Immature natural killer cell (primary cell): ENCODE data around the gene CFL1. TPM values are rescaled to one million over a fixed set of nuclear protein-coding genes. Genes with fewer than 3 reads are reported as not detected.

Source experiments
- DNase-seq, 3 donors: peaks; one replicate each; pipeline ENCODE4 v3.0.0; 2022; ENCODE audit warnings: mixed read lengths in 1 of 3
- H3K27ac Mint-ChIP-seq, 6 donors: one replicate each; pipeline ENCODE4 v1.8.0; 2020; ENCODE audit warnings: mixed read lengths in 6 of 6, mild to moderate bottlenecking in 5 of 6, inconsistent platforms in 4 of 6, moderate library complexity in 3 of 6
- H3K27me3 Mint-ChIP-seq, 3 donors: one replicate each; pipeline ENCODE4 v1.8.0; 2020 to 2021; ENCODE audit warnings: low read depth in 3 of 3, mild to moderate bottlenecking in 3 of 3, mixed read lengths in 3 of 3, moderate library complexity in 3 of 3, inconsistent platforms in 1 of 3
- H3K36me3 Mint-ChIP-seq, 3 donors: one replicate each; pipeline ENCODE4 v1.8.0; 2020; ENCODE audit warnings: mixed read lengths in 3 of 3, inconsistent platforms in 2 of 3, mild to moderate bottlenecking in 2 of 3
- H3K4me1 Mint-ChIP-seq, 2 donors: one replicate each; pipeline ENCODE4 v1.8.0; 2020; ENCODE audit warnings: inconsistent platforms in 2 of 2, mild to moderate bottlenecking in 2 of 2, mixed read lengths in 2 of 2, moderate library complexity in 1 of 2
- H3K4me3 Mint-ChIP-seq, 5 donors: one replicate each; pipeline ENCODE4 v1.8.0; 2020; ENCODE audit warnings: mild to moderate bottlenecking in 5 of 5, mixed read lengths in 5 of 5, inconsistent platforms in 3 of 5, moderate library complexity in 3 of 5
- H3K9me3 Mint-ChIP-seq, 6 donors: one replicate each; pipeline ENCODE4 v1.8.0; 2020; ENCODE audit warnings: mild to moderate bottlenecking in 6 of 6, mixed read lengths in 6 of 6, inconsistent platforms in 4 of 6, moderate library complexity in 3 of 6
- polyA plus RNA-seq, 3 donors: library from polyadenylated mRNA; unstranded; fragments of 300-500 nt; fragmentation: Illumina TruSeq; gene quantifications; one replicate each; pipeline ENCODE4 v1.2.3, GENCODE V29; 2021

Gene CFL1
- polyA plus RNA-seq = 1,000 to 10,000 TPM; 2,883 to 4,279 (median 3,963) TPM

GRCh38 chr11:65857853-65858680, at the start of gene CFL1:
Gene CFL1, minus strand, starts transcription at chr11:65858180. Its CDS starts 81 bp downstream, at chr11:65858099.
- peak; percentile 95 to 96 (median 96) for DNase-seq
- Mint-ChIP-seq H3K27me3 (peaks cover 10 to 30% (median 22%) of the 10 kb centered on the region in 3 donors), H3K4me3 (peak within 1 kb of the TSS; percentile 91 to 98 (median 94)), H3K9me3 (no peaks in the 10 kb centered on the region), H3K27ac (peak within 1 kb of the TSS; percentile 91 to 99 (median 98)), H3K36me3 (peaks cover 20 to 36% (median 20%) of the 10 kb centered on the region in 3 donors), H3K4me1 (peaks cover 68 to 76% of the 10 kb centered on the region in 2 donors)

GRCh38 chr11:65906602-65907001, 48.6 kb upstream of the CFL1 start:
- no peak for DNase-seq
- no peaks in the 10 kb centered on the region for H3K36me3 Mint-ChIP-seq
- H3K4me1 Mint-ChIP-seq = peaks cover 9 to 13% of the 10 kb centered on the region in 2 donors
- H3K4me3 Mint-ChIP-seq = no peak overlapping the region
- H3K9me3 Mint-ChIP-seq = no peaks in the 10 kb centered on the region
- H3K27ac Mint-ChIP-seq = no peak overlapping the region
- peaks cover 8 to 19% (median 8%) of the 10 kb centered on the region in 3 donors for H3K27me3 Mint-ChIP-seq

- DNase-seq = no peak
Observed at GRCh38 chr11:65903715-65904114, 45.7 kb upstream of the CFL1 start.

GRCh38 chr11:65903068-65903481, 45.1 kb upstream of the CFL1 start:
- peaks cover 5 to 23% (median 8%) of the 10 kb centered on the region in 3 donors for H3K27me3 Mint-ChIP-seq
- H3K27ac Mint-ChIP-seq = peak overlapping the region in 4 of 6 donors; percentile 55 to 97 (median 90)
- no peaks in the 10 kb centered on the region for H3K36me3 Mint-ChIP-seq
- no peak overlapping the region for H3K4me3 Mint-ChIP-seq
- peaks cover 24 to 28% of the 10 kb centered on the region in 2 donors for H3K4me1 Mint-ChIP-seq
- no peak for DNase-seq
- no peaks in the 10 kb centered on the region for H3K9me3 Mint-ChIP-seq

More at GRCh38 chr11:65903715-65904114, 45.7 kb upstream of the CFL1 start:
- peaks cover 23 to 25% of the 10 kb centered on the region in 2 donors for H3K4me1 Mint-ChIP-seq
- peak overlapping the region in 4 of 6 donors; percentile 1 to 56 (median 50) for H3K27ac Mint-ChIP-seq
- no peaks in the 10 kb centered on the region for H3K9me3 Mint-ChIP-seq
- H3K36me3 Mint-ChIP-seq = no peaks in the 10 kb centered on the region
- no peak overlapping the region for H3K4me3 Mint-ChIP-seq
- H3K27me3 Mint-ChIP-seq = peaks cover 5 to 23% (median 8%) of the 10 kb centered on the region in 3 donors

DNA sequence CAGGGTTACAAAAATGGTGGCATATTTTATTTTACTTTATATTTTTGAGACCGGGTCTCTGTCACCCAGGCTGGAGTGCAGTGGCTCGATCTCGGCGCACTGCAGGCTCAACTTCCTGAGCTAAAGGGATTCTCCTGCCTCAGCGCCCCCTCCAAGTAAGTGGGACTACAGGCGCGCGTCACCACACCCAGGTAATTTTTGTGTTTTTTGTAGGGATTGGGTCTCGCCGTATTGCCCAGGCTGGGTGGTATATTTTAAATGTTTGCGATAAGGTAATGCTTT, 42.9 kb upstream of the CFL1 start:
- H3K4me1 Mint-ChIP-seq = peaks cover 30 to 33% of the 10 kb centered on the region in 2 donors
- no peaks in the 10 kb centered on the region for H3K36me3 Mint-ChIP-seq
- peak overlapping the region; percentile 64 to 79 (median 67) for H3K4me3 Mint-ChIP-seq
- peak overlapping the region; percentile 84 to 97 (median 92) for H3K27ac Mint-ChIP-seq
- DNase-seq = no peak
- peaks cover 7 to 28% (median 11%) of the 10 kb centered on the region in 3 donors for H3K27me3 Mint-ChIP-seq
- H3K9me3 Mint-ChIP-seq = no peaks in the 10 kb centered on the region

GRCh38 chr11:65900125-65900898, 42.3 kb upstream of the CFL1 start, which contains the start of gene FOSL1:
Gene FOSL1, minus strand, starts transcription at chr11:65900388. Its CDS starts 49 bp downstream, at chr11:65900339.
- peak; percentile 85 to 87 (median 87) for DNase-seq
- Mint-ChIP-seq H3K4me3 (peak within 1 kb of the TSS; percentile 64 to 79 (median 67)), H3K27me3 (peaks cover 7 to 29% (median 11%) of the 10 kb centered on the region in 3 donors), H3K4me1 (peaks cover 32 to 37% of the 10 kb centered on the region in 2 donors), H3K27ac (peak within 1 kb of the TSS; percentile 84 to 97 (median 92)), H3K36me3 (no peaks in the 10 kb centered on the region), H3K9me3 (no peaks in the 10 kb centered on the region)

GRCh38 chr11:65899356-65900124, 41.6 kb upstream of the CFL1 start:
- DNase-seq = peak; percentile 47 to 57 (median 52)
- peak overlapping the region in 1 of 6 donors; percentile 17 for H3K27ac Mint-ChIP-seq
- H3K9me3 Mint-ChIP-seq = no peaks in the 10 kb centered on the region
- peak overlapping the region; percentile 58 to 76 (median 64) for H3K4me3 Mint-ChIP-seq
- H3K36me3 Mint-ChIP-seq = no peaks in the 10 kb centered on the region
- H3K4me1 Mint-ChIP-seq = peaks cover 34 to 40% of the 10 kb centered on the region in 2 donors
- H3K27me3 Mint-ChIP-seq = peaks cover 7 to 29% (median 11%) of the 10 kb centered on the region in 3 donors

- peaks cover 41 to 47% of the 10 kb centered on the region in 2 donors for H3K4me1 Mint-ChIP-seq
- H3K4me3 Mint-ChIP-seq = peak overlapping the region; percentile 56 to 80 (median 75)
- no peak for DNase-seq
- H3K27me3 Mint-ChIP-seq = peaks cover 7 to 29% (median 7%) of the 10 kb centered on the region in 3 donors
- peak overlapping the region in 4 of 6 donors; percentile 30 to 87 (median 81) for H3K27ac Mint-ChIP-seq
- H3K36me3 Mint-ChIP-seq = no peaks in the 10 kb centered on the region
- H3K9me3 Mint-ChIP-seq = no peaks in the 10 kb centered on the region
Observed at GRCh38 chr11:65898656-65899355, 40.8 kb upstream of the CFL1 start.

GRCh38 chr11:65897020-65897471, 39.1 kb upstream of the CFL1 start:
- no peak for DNase-seq
- no peaks in the 10 kb centered on the region for H3K9me3 Mint-ChIP-seq
- peaks cover 54 to 60% of the 10 kb centered on the region in 2 donors for H3K4me1 Mint-ChIP-seq
- H3K27me3 Mint-ChIP-seq = peaks cover 3 to 17% (median 3%) of the 10 kb centered on the region in 3 donors
- H3K36me3 Mint-ChIP-seq = no peaks in the 10 kb centered on the region
- H3K27ac Mint-ChIP-seq = no peak overlapping the region
- H3K4me3 Mint-ChIP-seq = peak overlapping the region in 1 of 5 donors; percentile 15

- Mint-ChIP-seq H3K27ac (peak overlapping the region in 5 of 6 donors; percentile 34 to 80 (median 65)), H3K27me3 (peaks cover 2 to 14% (median 3%) of the 10 kb centered on the region in 3 donors), H3K4me3 (peak overlapping the region in 2 of 5 donors; percentile 9 to 18), H3K36me3 (no peaks in the 10 kb centered on the region), H3K4me1 (peaks cover 53 to 59% of the 10 kb centered on the region in 2 donors), H3K9me3 (no peaks in the 10 kb centered on the region)
- no peak for DNase-seq
Observed at GRCh38 chr11:65896034-65896999, 38.3 kb upstream of the CFL1 start.

DNA sequence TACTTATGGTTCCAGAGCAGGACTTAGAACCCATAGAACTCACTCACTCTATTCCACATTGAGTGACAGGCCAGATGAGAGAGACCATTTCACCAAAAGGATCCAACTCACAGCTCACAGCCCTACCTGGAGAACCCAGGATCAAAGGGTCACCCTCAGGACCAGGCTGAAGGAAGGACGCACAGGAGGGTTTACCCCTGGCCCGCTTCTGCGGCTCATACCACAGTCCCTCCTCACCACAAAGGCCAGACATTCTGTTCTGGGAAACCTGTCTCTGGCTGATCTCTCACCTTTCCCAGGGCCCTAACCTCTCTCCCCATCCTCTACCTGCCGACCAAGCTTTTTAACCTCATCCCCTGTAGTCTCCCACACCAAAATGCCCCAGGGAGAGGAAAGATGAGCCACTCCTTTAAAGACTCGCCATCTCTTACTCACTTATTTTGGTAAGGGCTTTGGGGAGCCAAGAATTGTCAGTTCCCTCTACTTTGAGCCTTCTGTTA, 37.6 kb upstream of the CFL1 start:
- H3K4me3 Mint-ChIP-seq = peak overlapping the region; percentile 17 to 50 (median 30)
- no peaks in the 10 kb centered on the region for H3K9me3 Mint-ChIP-seq
- H3K27me3 Mint-ChIP-seq = peaks cover 2 to 9% (median 3%) of the 10 kb centered on the region in 3 donors
- H3K4me1 Mint-ChIP-seq = peaks cover 45 to 51% of the 10 kb centered on the region in 2 donors
- peak overlapping the region; percentile 46 to 70 (median 63) for H3K27ac Mint-ChIP-seq
- DNase-seq = no peak
- H3K36me3 Mint-ChIP-seq = no peaks in the 10 kb centered on the region
